ENCODE measurements around the gene CHIA. TPM values are rescaled to one million over a fixed set of nuclear protein-coding genes. Genes with fewer than 3 reads are reported as not detected.
"Not testable (repeated sequence)": the region's sequence is repeated elsewhere in the genome, so short reads cannot be mapped to it uniquely, and the experiment has no call there.

CHIA gene
- total and polyA plus RNA-seq, 2 of the 4 experiments (the other 2 are of a cell fraction): not detected

DNA sequence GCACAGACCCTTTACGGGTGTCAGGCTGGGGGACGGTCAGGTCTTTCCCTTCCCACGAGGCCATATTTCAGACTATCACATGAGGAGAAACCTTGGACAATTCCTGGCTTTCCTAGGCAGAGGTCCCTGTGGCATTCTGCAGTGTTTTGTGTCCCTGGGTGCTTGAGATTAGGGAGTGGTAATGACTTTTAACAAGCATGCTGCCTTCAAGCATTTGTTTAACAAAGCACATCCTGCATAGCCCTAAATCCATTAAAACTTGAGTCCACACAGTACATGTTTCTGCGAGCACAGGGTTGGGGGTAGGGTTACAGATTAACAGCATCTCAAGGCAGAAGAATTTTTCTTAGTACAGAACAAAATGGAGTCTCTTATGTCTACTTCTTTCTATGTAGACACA is 69.6 kb downstream of the CHIA start:
- H3K23ac ChIP-seq (ENCODE audit: low read depth, low read length); ATAC-seq (ENCODE audit: low read depth); H2BK15ac ChIP-seq (ENCODE audit: low read depth, low read length); H4K91ac ChIP-seq (ENCODE audit: insufficient read depth, low read depth, low read length); POLR2A ChIA-PET (ENCODE audit: unreplicated experiment); H2BK20ac ChIP-seq (ENCODE audit: low read depth, low read length); H3K27ac ChIP-seq (ENCODE audit: insufficient read depth, low read length); H4K5ac ChIP-seq (ENCODE audit: low read depth, low read length); H3K4me2 ChIP-seq (ENCODE audit: low read depth, low read length); H3K79me1 ChIP-seq (ENCODE audit: low read depth in 1 of 2, low read length in 2 of 2); dilution Hi-C loops (cut with HindIII; ENCODE audit: low sequenced_read_pairs, unreplicated experiment); BruUV-seq (replicated peaks); H3K9me1 ChIP-seq (ENCODE audit: insufficient read depth, low read length); H2BK120ac ChIP-seq (ENCODE audit: low read depth, low read length); CTCF ChIA-PET; H3K36me3 ChIP-seq (ENCODE audit: control insufficient read depth, insufficient read depth, low read length); in situ Hi-C loops (cut with MboI; ENCODE audit: low sequenced_read_pairs); H3K9me3 ChIP-seq (ENCODE audit: control insufficient read depth, insufficient read depth, low read length); H2AFZ ChIP-seq (replicated peaks; ENCODE audit: low read length, poor library complexity); DNase-seq; H3K9ac ChIP-seq (ENCODE audit: low read depth, low read length); H2BK5ac ChIP-seq (ENCODE audit: low read depth, low read length, poor library complexity, severe bottlenecking); H3K4me3 ChIP-seq (ENCODE audit: insufficient read depth, low read depth, low read length); H3K56ac ChIP-seq (ENCODE audit: extremely low read depth, insufficient read depth, low read length); H3K4me1 ChIP-seq (ENCODE audit: control insufficient read depth, insufficient read depth, low read length); H2AK5ac ChIP-seq (ENCODE audit: low read depth, low read length); H2AK9ac ChIP-seq (replicated peaks; ENCODE audit: low read depth, low read length, poor library complexity); H4K8ac ChIP-seq (ENCODE audit: low read depth in 2 of 2, low read length in 2 of 2); H3K14ac ChIP-seq (replicated peaks; ENCODE audit: low read depth, low read length); H3K4ac ChIP-seq (ENCODE audit: low read depth, low read length); H4K20me1 ChIP-seq (ENCODE audit: insufficient read depth, low read length); H3K18ac ChIP-seq (ENCODE audit: low read depth, low read length); H3K27me3 ChIP-seq (ENCODE audit: control insufficient read depth, insufficient read depth, low read length); intact Hi-C loops (cut with micrococcal nuclease): not testable (repeated sequence)
- no CpG with 5 or more reads among the region's 4 CpGs for WGBS, 2 experiments (ENCODE audit: extremely low coverage in 2 of 2, insufficient read length in 1 of 2)
